Gastrocnemius medialis (tissue), 4 donors: ENCODE results near the gene TAF1D.

Experiments
- CTCF ChIP-seq, 5 experiments: fragments of 450-650 bp in 3 of 5; fragments of 200-600 bp in 2 of 5; sonication (generic) in 2 of 5; IDR thresholded peaks in 4 of 5; conservative IDR thresholded peaks in 1 of 5; 1 replicate in 4 of 5; 2 replicates in 1 of 5; pipeline ENCODE4 v1.5.1; 2016 to 2019; ENCODE audit warnings: antibody characterized with exemption in 5 of 5, mild to moderate bottlenecking in 3 of 5, moderate library complexity in 3 of 5
- POLR2A ChIP-seq, 2 donors: fragments of 450-650 bp; IDR thresholded peaks; one replicate each; pipeline ENCODE4 v1.6.1; 2017; ENCODE audit warnings: antibody characterized with exemption in 2 of 2, mild to moderate bottlenecking in 2 of 2, moderate library complexity in 2 of 2

GRCh38 chr11:93775289-93775688 lies 34.0 kb upstream of the TAF1D start:
- TF ChIP-seq CTCF (IDR thresholded peaks at IDR 0.05 in 4 of 5, conservative IDR thresholded peaks at IDR 0.05 in 1 of 5) (peak in 1 of 5 experiments; percentile 16), POLR2A (IDR thresholded peaks at IDR 0.05) (no peak)
